Calu3 (cell line): ENCODE data around the gene MORF4L1. TPM values are rescaled to one million over a fixed set of nuclear protein-coding genes. Genes with fewer than 3 reads are reported as not detected.
"Not testable (repeated sequence)": the region's sequence is repeated elsewhere in the genome, so short reads cannot be mapped to it uniquely, and the experiment has no call there.

Experiments used
- BruUV-seq: library from RNA; stranded (reverse); fragments of 400-500 nt; replicated peaks from 2 replicates; lab custom pipeline; 2021; lab: Mats Ljungman, UMichigan
- CTCF ChIA-PET: fragments of 300-600 bp; sonication (Branson Sonifier 250); formaldehyde crosslinking; loops from one replicate; lab custom pipeline; 2022; ENCODE audit warnings: antibody characterized with exemption; lab: Charles Lee
- DNase-seq: peaks from one replicate; pipeline ENCODE4 v3.0.0; 2022
- H3K27ac Mint-ChIP-seq: one replicate; pipeline ENCODE4 v1.8.0; 2022; ENCODE audit warnings: mixed read lengths; ENCODE audit not compliant: unreplicated experiment
- H3K27me3 Mint-ChIP-seq: one replicate; pipeline ENCODE4 v1.8.0; 2022; ENCODE audit warnings: mixed read lengths; ENCODE audit not compliant: unreplicated experiment
- H3K36me3 Mint-ChIP-seq: one replicate; pipeline ENCODE4 v1.8.0; 2022; ENCODE audit warnings: mild to moderate bottlenecking, moderate library complexity, mixed read lengths; ENCODE audit not compliant: insufficient read depth, unreplicated experiment
- H3K4me1 Mint-ChIP-seq: one replicate; pipeline ENCODE4 v1.8.0; 2022; ENCODE audit warnings: mild to moderate bottlenecking, low read depth, mixed read lengths; ENCODE audit not compliant: unreplicated experiment
- H3K4me3 Mint-ChIP-seq: one replicate; pipeline ENCODE4 v1.8.0; 2022; ENCODE audit warnings: mild to moderate bottlenecking, low read depth, moderate library complexity, mixed read lengths; ENCODE audit not compliant: unreplicated experiment
- H3K9me3 Mint-ChIP-seq: one replicate; pipeline ENCODE4 v1.8.0; 2022; ENCODE audit warnings: low read depth, mixed read lengths; ENCODE audit not compliant: unreplicated experiment
- CTCF ChIP-seq: fragments of 200-600 bp; IDR thresholded peaks from one replicate; pipeline ENCODE4 v1.8.0; 2022; ENCODE audit warnings: antibody characterized with exemption; ENCODE audit not compliant: unreplicated experiment
- intact Hi-C: fragments of 100-400 bp; cut with micrococcal nuclease; formaldehyde crosslinking; loops from one replicate; pipeline ENCODE4 v1.10.0; 2022; ENCODE audit not compliant: unreplicated experiment
- total RNA-seq: library from RNA; stranded (reverse); gene quantifications from 2 replicates; pipeline ENCODE4 v1.2.3, GENCODE V29; 2022

The MORF4L1 gene
- total RNA-seq, 1 experiment from 2014 or later: 335 TPM

DNA sequence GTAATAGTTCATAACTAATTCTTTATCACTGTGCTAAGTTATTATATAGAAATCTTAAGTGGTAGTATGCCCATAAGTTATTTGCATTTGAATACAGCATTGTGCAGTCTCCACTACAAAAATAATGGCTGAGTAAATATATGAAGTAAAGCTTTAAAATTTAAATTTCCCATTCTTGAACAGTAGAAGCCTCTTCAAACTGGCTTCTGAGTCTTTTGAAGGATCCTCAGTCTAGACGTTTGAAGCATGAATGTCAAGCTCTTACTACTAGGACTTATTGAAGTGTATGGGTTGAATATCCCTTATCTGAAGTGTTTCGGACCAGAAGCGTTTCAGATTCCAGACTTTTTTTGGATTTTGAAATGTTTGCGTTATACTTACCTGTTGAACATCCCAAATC lies 16.3 kb downstream of the MORF4L1 start:
- Mint-ChIP-seq H3K4me1 (no peaks in the 10 kb centered on the region), H3K27ac (no peak overlapping the region), H3K27me3 (no peaks in the 10 kb centered on the region), H3K36me3 (peaks cover 95% of the 10 kb centered on the region), H3K4me3 (no peak overlapping the region), H3K9me3 (no peaks in the 10 kb centered on the region)
- no peak for TF ChIP-seq CTCF
- CTCF ChIA-PET: no interaction called here
- no TSS peak for BruUV-seq
- DNase-seq: no peak
- intact Hi-C loops: no loop called here

- Mint-ChIP-seq H3K4me3 (no peak overlapping the region), H3K9me3 (no peaks in the 10 kb centered on the region), H3K27me3 (no peaks in the 10 kb centered on the region), H3K4me1 (no peaks in the 10 kb centered on the region), H3K36me3 (peaks cover 96% of the 10 kb centered on the region), H3K27ac (no peak overlapping the region)
- intact Hi-C loops: no loop called here
- CTCF ChIA-PET: no interaction called here
- no TSS peak for BruUV-seq
- no peak for TF ChIP-seq CTCF
- no peak for DNase-seq
These were observed 20.8 kb downstream of the MORF4L1 start for GRCh38 chr15:78893538-78893937.

DNA sequence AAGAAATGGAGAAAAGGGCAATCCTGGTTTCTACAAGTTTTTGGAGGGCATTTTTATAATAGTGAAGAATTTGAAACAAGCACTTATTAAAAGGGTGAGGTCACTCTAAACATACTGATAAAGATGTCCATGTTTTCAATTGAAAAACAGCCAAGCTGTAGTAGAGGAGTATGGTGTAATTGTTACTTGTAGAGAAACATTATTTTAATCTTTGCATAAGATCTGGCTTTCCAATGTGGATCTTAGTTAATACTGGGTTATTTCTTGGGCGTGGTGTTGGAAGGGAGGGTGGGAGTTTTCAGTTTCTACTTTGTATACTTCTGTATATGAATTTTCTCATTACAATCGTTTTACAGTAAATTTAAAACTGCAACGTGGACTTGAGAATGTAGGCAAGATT lies 22.8 kb downstream of the MORF4L1 start:
- H3K36me3 Mint-ChIP-seq: peaks cover 98% of the 10 kb centered on the region
- no peak overlapping the region for H3K27ac Mint-ChIP-seq
- no peak for TF ChIP-seq CTCF
- no peak for DNase-seq
- H3K9me3 Mint-ChIP-seq: no peaks in the 10 kb centered on the region
- no peaks in the 10 kb centered on the region for H3K27me3 Mint-ChIP-seq
- no TSS peak for BruUV-seq
- no peak overlapping the region for H3K4me3 Mint-ChIP-seq
- H3K4me1 Mint-ChIP-seq: no peaks in the 10 kb centered on the region
- CTCF ChIA-PET: no interaction called here
- intact Hi-C loops: no loop called here

- intact Hi-C loops: loop anchor here (2.0 kb wide), 1 partner anchor 16 kb away; no protein-coding TSS in a partner anchor
- BruUV-seq: no TSS peak
- no peaks in the 10 kb centered on the region for H3K9me3 Mint-ChIP-seq
- H3K4me1 Mint-ChIP-seq: no peaks in the 10 kb centered on the region
- no peak overlapping the region for H3K4me3 Mint-ChIP-seq
- CTCF ChIA-PET: interaction anchor here (0.7 kb wide), 1 partner anchor 197 kb away, joined by 4 read pairs; no protein-coding TSS in a partner anchor
- H3K27ac Mint-ChIP-seq: no peak overlapping the region
- no peak for DNase-seq
- no peaks in the 10 kb centered on the region for H3K27me3 Mint-ChIP-seq
- TF ChIP-seq CTCF: no peak
- peaks cover 96% of the 10 kb centered on the region for H3K36me3 Mint-ChIP-seq
These were observed 25.9 kb downstream of the MORF4L1 start for GRCh38 chr15:78898540-78898939.

GRCh38 chr15:78900819-78901533 lies 28.3 kb downstream of the MORF4L1 start:
- H3K27me3 Mint-ChIP-seq, H3K4me3 Mint-ChIP-seq, BruUV-seq, H3K9me3 Mint-ChIP-seq, H3K27ac Mint-ChIP-seq, H3K4me1 Mint-ChIP-seq, intact Hi-C loops, DNase-seq, CTCF ChIA-PET: not testable (repeated sequence)
- H3K36me3 Mint-ChIP-seq: peaks cover 93% of the 10 kb centered on the region

- H3K4me3 Mint-ChIP-seq, H3K4me1 Mint-ChIP-seq, DNase-seq, intact Hi-C loops, H3K27me3 Mint-ChIP-seq, BruUV-seq, H3K27ac Mint-ChIP-seq, CTCF ChIA-PET, H3K9me3 Mint-ChIP-seq: not testable (repeated sequence)
- peaks cover 86% of the 10 kb centered on the region for H3K36me3 Mint-ChIP-seq
These were observed 29.8 kb downstream of the MORF4L1 start for GRCh38 chr15:78902281-78903032.
